ENCODE measurements around the gene PCSK5. TPM values are rescaled to one million over a fixed set of nuclear protein-coding genes. Genes with fewer than 3 reads are reported as not detected.

PCSK5 gene
- total and polyA plus RNA-seq, 2 of the 8 experiments (the other 6 are each of a cell fraction or from before 2014, with no cell fraction given) = 5.5 to 10.7 TPM

- H4K20me1 ChIP-seq (replicated peaks in 1 of 2; ENCODE audit: control insufficient read depth in 1 of 2, insufficient read depth in 2 of 2, low read length in 2 of 2) = no peaks in the 10 kb centered on the region
- no peak overlapping the region for H2BK120ac ChIP-seq (replicated peaks; ENCODE audit: low read depth, low read length)
- H3K79me2 ChIP-seq (ENCODE audit: control insufficient read depth in 1 of 2, insufficient read depth in 2 of 2, low read length in 2 of 2) = peaks cover 0 to 7% of the 10 kb centered on the region in 2 experiments; a peak in 2 of 4 replicates
- H2BK12ac ChIP-seq (ENCODE audit: low read depth, low read length) = no peak overlapping the region
- no peak overlapping the region for H3K4ac ChIP-seq (replicated peaks; ENCODE audit: insufficient read length, low read depth, low read length)
- H3K36me3 ChIP-seq (ENCODE audit: control insufficient read depth in 2 of 4, insufficient read depth in 4 of 4, low read length in 3 of 4) = no peaks in the 10 kb centered on the region
- H3K9me3 ChIP-seq (ENCODE audit: insufficient read depth in 2 of 2, low read depth in 1 of 2, low read length in 1 of 2) = no peaks in the 10 kb centered on the region
- H4K8ac ChIP-seq (ENCODE audit: extremely low read depth, insufficient read depth, low read length) = no peak overlapping the region
- FAIRE-seq (no peak), DNase-seq (ENCODE audit: low read depth in 1 of 2, low spot score in 2 of 2) (no peak)
- H3K14ac ChIP-seq (ENCODE audit: insufficient read length) = no peak overlapping the region
- H2AFZ ChIP-seq (ENCODE audit: low read length) = no peak overlapping the region
- no peak overlapping the region for H2BK20ac ChIP-seq (ENCODE audit: low read length)
- ChIA-PET CTCF (ENCODE audit: partially characterized antibody) (interaction anchor here (0.7 to 1.7 kb wide), 4 partner anchors 8 to 332 kb away, joined by 3 to 8 read pairs (median 4); no protein-coding TSS in a partner anchor), POLR2A (ENCODE audit: partially characterized antibody) (interaction anchor here (0.8 to 1.0 kb wide), 2 partner anchors 84 to 416 kb away, joined by 3 to 4 read pairs; partner anchors contain the start of gene PCSK5)
- no peak overlapping the region for H3K18ac ChIP-seq (ENCODE audit: extremely low read depth, low read length)
- no peak overlapping the region for H2BK5ac ChIP-seq (ENCODE audit: low read depth, low read length)
- 65% methylated on average over 2 of the region's 2 CpGs; no CpG with 5 or more reads in 1 of the 2 experiments for WGBS, 2 experiments (ENCODE audit: extremely low coverage in 1 of 2, insufficient coverage in 1 of 2, insufficient read length in 1 of 2, insufficient replicate concordance in 2 of 2, low coverage in 1 of 2, low lambda C conversion rate in 2 of 2, missing lambda C conversion rate in 1 of 2)
- H3K23me2 ChIP-seq (ENCODE audit: low read depth, low read length) = no peaks in the 10 kb centered on the region
- H3K79me1 ChIP-seq (ENCODE audit: low read depth, low read length) = no peaks in the 10 kb centered on the region
- H3K4me3 ChIP-seq (ENCODE audit: extremely low read depth in 1 of 4, insufficient read depth in 2 of 4, low read depth in 3 of 4, low read length in 4 of 4) = no peak overlapping the region
- peaks cover 8 to 18% (median 10%) of the 10 kb centered on the region in 4 experiments for H3K4me1 ChIP-seq (replicated peaks in 1 of 4; ENCODE audit: control insufficient read depth in 3 of 4, insufficient read depth in 4 of 4, low read length in 3 of 4)
- H3K9ac ChIP-seq (replicated peaks in 1 of 4; ENCODE audit: extremely low read depth in 1 of 4, low read depth in 3 of 4, low read length in 3 of 4) = peak overlapping the region in 1 of 4 experiments; percentile 49; a peak in 1 of 7 replicates
- 0 out of 4 replicates have a peak overlapping the region, but pooled peaks of 1 of the 2 experiments have one; percentile 2 for H3K4me2 ChIP-seq (ENCODE audit: insufficient read depth in 1 of 2, low read depth in 2 of 2, low read length in 2 of 2)
- TF ChIP-seq BRCA1 (IDR thresholded peaks at IDR 0.05; ENCODE audit: low read depth, low read length) = no peak
- TF ChIP-seq EGR1 (IDR thresholded peaks at IDR 0.05; ENCODE audit: borderline replicate concordance, low read depth, low read length) = no peak
- TF ChIP-seq SP4 (IDR thresholded peaks at IDR 0.05; ENCODE audit: low read length) = no peak
- no peak for TF ChIP-seq KDM4A (IDR thresholded peaks at IDR 0.05; ENCODE audit: low read depth, low read length, severe bottlenecking)
- TF ChIP-seq CBX8 (IDR thresholded peaks at IDR 0.05; ENCODE audit: borderline replicate concordance, low read depth, low read length) = no peak
- no peak for TF ChIP-seq CTCF (IDR thresholded peaks at IDR 0.05; ENCODE audit: control extremely low read depth in 1 of 3, insufficient read depth in 1 of 3, low read depth in 1 of 3, low read length in 3 of 3)
- TF ChIP-seq USF2 (IDR thresholded peaks at IDR 0.05; ENCODE audit: low read length) = no peak
- TF ChIP-seq SIRT6 (IDR thresholded peaks at IDR 0.05; ENCODE audit: low read length) = no peak
- TF ChIP-seq HDAC6 (IDR thresholded peaks at IDR 0.05; ENCODE audit: low read depth, low read length) = no peak
- H3K23ac ChIP-seq (ENCODE audit: insufficient read length) = no peak overlapping the region
- no peak overlapping the region for H3K56ac ChIP-seq (replicated peaks; ENCODE audit: insufficient read length, low read depth, low read length)
- H3K27me3 ChIP-seq (replicated peaks in 1 of 4; ENCODE audit: control insufficient read depth in 3 of 4, extremely low read depth in 1 of 4, insufficient read depth in 3 of 4, low read length in 3 of 4) = no peaks in the 10 kb centered on the region
- H4K91ac ChIP-seq (replicated peaks; ENCODE audit: insufficient read length, low read length) = no peak overlapping the region
- H3K27ac ChIP-seq (ENCODE audit: low read depth, low read length) = no peak overlapping the region
- H2AK5ac ChIP-seq (ENCODE audit: low read depth, low read length) = no peak overlapping the region
- no peak overlapping the region for H2BK15ac ChIP-seq (ENCODE audit: low read length)
- H4K5ac ChIP-seq (ENCODE audit: insufficient read length, low read depth, low read length) = no peak overlapping the region
Observed at GRCh38 chr9:75975071-75975470, 84.6 kb downstream of the PCSK5 start.
